ENCODE measurements around the gene RGS21. TPM values are rescaled to one million over a fixed set of nuclear protein-coding genes. Genes with fewer than 3 reads are reported as not detected.
"Not testable (repeated sequence)": the region's sequence is repeated elsewhere in the genome, so short reads cannot be mapped to it uniquely, and the experiment has no call there.

The RGS21 gene
- total RNA-seq, 1 experiment from 2014 or later: not detected

DNA sequence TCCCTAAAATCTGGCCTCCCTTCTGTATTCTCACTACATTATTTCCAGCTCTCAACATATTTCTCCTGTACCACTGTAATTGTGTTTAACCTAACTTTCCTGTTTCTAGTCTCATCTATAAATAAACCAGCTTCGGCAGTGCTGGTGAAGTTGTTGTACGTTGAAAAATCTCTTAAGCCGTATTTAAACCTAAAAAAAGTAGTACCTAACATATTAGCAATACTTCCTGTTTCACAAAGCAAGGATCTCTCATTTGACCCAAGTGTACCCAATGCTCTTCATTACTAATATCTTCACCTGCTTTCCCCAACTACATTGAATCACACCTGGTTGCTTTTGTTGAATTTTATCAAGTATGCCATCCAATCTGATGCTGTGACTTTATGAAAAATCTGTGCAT lies 42.2 kb upstream of the RGS21 start:
- intact Hi-C loops (cut with micrococcal nuclease; ENCODE audit: unreplicated experiment): no loop called here
- Mint-ChIP-seq H3K4me3 (ENCODE audit: low read depth, unreplicated experiment) (no peak overlapping the region), H3K36me3 (ENCODE audit: insufficient read depth, unreplicated experiment) (no peaks in the 10 kb centered on the region), H3K27me3 (ENCODE audit: unreplicated experiment) (no peaks in the 10 kb centered on the region), H3K9me3 (ENCODE audit: low read depth, unreplicated experiment) (no peaks in the 10 kb centered on the region), H3K27ac (ENCODE audit: unreplicated experiment) (no peak overlapping the region), H3K4me1 (ENCODE audit: low read depth, unreplicated experiment) (no peaks in the 10 kb centered on the region)
- BruUV-seq (replicated peaks): no TSS peak
- CTCF ChIA-PET: no interaction called here
- no peak for DNase-seq
- TF ChIP-seq, protein P1, sequence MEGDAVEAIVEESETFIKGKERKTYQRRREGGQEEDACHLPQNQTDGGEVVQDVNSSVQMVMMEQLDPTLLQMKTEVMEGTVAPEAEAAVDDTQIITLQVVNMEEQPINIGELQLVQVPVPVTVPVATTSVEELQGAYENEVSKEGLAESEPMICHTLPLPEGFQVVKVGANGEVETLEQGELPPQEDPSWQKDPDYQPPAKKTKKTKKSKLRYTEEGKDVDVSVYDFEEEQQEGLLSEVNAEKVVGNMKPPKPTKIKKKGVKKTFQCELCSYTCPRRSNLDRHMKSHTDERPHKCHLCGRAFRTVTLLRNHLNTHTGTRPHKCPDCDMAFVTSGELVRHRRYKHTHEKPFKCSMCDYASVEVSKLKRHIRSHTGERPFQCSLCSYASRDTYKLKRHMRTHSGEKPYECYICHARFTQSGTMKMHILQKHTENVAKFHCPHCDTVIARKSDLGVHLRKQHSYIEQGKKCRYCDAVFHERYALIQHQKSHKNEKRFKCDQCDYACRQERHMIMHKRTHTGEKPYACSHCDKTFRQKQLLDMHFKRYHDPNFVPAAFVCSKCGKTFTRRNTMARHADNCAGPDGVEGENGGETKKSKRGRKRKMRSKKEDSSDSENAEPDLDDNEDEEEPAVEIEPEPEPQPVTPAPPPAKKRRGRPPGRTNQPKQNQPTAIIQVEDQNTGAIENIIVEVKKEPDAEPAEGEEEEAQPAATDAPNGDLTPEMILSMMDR (IDR thresholded peaks at IDR 0.05; ENCODE audit: unreplicated experiment): no peak

DNA sequence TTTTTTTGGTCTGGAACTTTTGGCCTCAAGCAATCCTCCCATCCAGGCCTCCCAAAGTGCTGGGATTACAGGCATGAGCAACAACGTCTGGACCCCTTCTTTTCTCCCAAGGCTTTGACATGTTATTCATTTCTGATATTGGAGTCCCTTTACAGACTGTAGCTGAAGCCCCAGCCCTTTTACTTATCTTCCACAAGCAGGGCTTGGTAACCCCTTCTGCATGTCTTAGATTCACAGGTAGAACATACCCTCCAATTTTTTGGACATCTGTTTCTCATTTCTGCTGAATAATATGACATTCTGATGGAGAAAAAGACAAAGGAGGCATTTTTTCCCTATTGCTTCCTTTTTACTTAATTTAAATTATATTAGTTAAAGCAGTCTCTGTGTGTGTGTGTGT lies 39.2 kb upstream of the RGS21 start:
- no TSS peak for BruUV-seq (replicated peaks)
- intact Hi-C loops (cut with micrococcal nuclease; ENCODE audit: unreplicated experiment): no loop called here
- peaks cover 3% of the 10 kb centered on the region for H3K9me3 Mint-ChIP-seq (ENCODE audit: low read depth, unreplicated experiment)
- H3K27ac Mint-ChIP-seq (ENCODE audit: unreplicated experiment): no peak overlapping the region
- no peaks in the 10 kb centered on the region for H3K4me1 Mint-ChIP-seq (ENCODE audit: low read depth, unreplicated experiment)
- H3K27me3 Mint-ChIP-seq (ENCODE audit: unreplicated experiment): no peaks in the 10 kb centered on the region
- CTCF ChIA-PET: interaction anchor here (0.7 kb wide), 1 partner anchor 637 kb away, joined by 4 read pairs; no protein-coding TSS in a partner anchor
- TF ChIP-seq, protein P1 (IDR thresholded peaks at IDR 0.05; ENCODE audit: unreplicated experiment): no peak
- no peaks in the 10 kb centered on the region for H3K36me3 Mint-ChIP-seq (ENCODE audit: insufficient read depth, unreplicated experiment)
- no peak for DNase-seq
- no peak overlapping the region for H3K4me3 Mint-ChIP-seq (ENCODE audit: low read depth, unreplicated experiment)

DNA sequence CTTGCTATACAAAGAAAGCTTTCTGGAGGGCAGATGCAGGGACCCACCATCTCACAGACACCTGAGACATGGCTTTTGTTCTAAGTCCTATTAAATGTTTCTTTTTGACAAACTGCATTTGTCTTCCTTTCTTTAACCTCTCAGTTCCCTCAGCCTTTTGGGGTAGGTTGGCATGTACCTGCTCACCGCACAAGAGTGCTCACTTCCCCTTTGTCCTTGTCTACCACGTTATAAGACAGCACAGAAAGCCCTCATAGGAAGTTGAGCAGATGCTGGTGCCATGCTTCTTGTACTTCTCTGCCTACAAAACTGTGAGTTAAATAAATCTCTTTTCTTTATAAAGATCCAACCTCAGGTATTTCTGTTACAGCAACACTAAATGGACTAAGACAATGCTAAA lies 31.9 kb upstream of the RGS21 start:
- peaks cover 6% of the 10 kb centered on the region for H3K9me3 Mint-ChIP-seq (ENCODE audit: low read depth, unreplicated experiment)
- TF ChIP-seq, protein P1 (IDR thresholded peaks at IDR 0.05; ENCODE audit: unreplicated experiment): no peak

DNA sequence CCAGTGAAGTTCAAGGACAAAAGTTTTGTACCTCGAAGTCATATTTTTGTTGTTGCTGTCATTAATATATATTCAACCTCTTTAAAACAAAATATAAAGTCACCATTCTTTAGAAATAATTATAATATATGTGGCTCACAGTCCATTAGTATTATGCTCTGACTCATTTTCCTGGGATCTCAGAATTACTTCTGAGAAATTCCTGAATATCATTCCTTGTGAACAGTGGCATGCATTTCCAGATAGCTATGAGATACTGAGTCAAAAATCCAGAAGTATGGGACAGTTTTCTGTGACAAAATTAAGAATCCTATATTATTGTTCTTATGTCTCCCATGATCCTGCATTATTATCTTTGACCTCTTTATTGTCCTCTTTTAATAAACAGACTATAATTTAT lies 13.8 kb upstream of the RGS21 start:
- Mint-ChIP-seq H3K27me3 (ENCODE audit: unreplicated experiment) (no peaks in the 10 kb centered on the region), H3K4me1 (ENCODE audit: low read depth, unreplicated experiment) (no peaks in the 10 kb centered on the region), H3K36me3 (ENCODE audit: insufficient read depth, unreplicated experiment) (no peaks in the 10 kb centered on the region), H3K4me3 (ENCODE audit: low read depth, unreplicated experiment) (no peak overlapping the region), H3K27ac (ENCODE audit: unreplicated experiment) (no peak overlapping the region), H3K9me3 (ENCODE audit: low read depth, unreplicated experiment) (no peaks in the 10 kb centered on the region)
- TF ChIP-seq, protein P1 (IDR thresholded peaks at IDR 0.05; ENCODE audit: unreplicated experiment): no peak
- BruUV-seq (replicated peaks): no TSS peak
- CTCF ChIA-PET: no interaction called here
- intact Hi-C loops (cut with micrococcal nuclease; ENCODE audit: unreplicated experiment): no loop called here
- DNase-seq: no peak

More for the DNA sequence above, 31.9 kb upstream of the RGS21 start:
- BruUV-seq (replicated peaks): no TSS peak
- Mint-ChIP-seq H3K27ac (ENCODE audit: unreplicated experiment) (no peak overlapping the region), H3K4me3 (ENCODE audit: low read depth, unreplicated experiment) (no peak overlapping the region), H3K4me1 (ENCODE audit: low read depth, unreplicated experiment) (no peaks in the 10 kb centered on the region), H3K36me3 (ENCODE audit: insufficient read depth, unreplicated experiment) (no peaks in the 10 kb centered on the region), H3K27me3 (ENCODE audit: unreplicated experiment) (no peaks in the 10 kb centered on the region)
- no peak for DNase-seq
- CTCF ChIA-PET: no interaction called here
- intact Hi-C loops (cut with micrococcal nuclease; ENCODE audit: unreplicated experiment): no loop called here

DNA sequence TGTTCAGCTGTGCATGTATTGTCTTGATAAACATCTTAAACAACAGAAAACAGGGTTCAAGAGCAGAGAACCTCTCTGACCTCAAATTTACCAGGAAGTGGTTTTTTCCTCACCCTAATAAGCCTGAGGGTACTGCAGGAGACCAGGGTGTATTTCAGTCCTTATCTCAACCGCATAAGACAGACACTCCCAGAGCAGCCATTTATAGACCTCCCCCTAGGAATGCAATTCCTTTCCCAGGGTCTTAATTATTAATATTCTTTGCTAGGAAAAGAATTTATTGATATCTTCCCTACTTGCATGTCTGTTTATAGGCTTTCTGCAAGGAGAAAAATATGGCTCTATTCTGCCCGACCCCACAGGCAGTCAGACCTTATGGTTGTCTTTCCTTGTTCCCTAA lies 8.5 kb upstream of the RGS21 start:
- DNase-seq; H3K27ac Mint-ChIP-seq (ENCODE audit: unreplicated experiment); H3K36me3 Mint-ChIP-seq (ENCODE audit: insufficient read depth, unreplicated experiment); BruUV-seq (replicated peaks); H3K4me1 Mint-ChIP-seq (ENCODE audit: low read depth, unreplicated experiment); intact Hi-C loops (cut with micrococcal nuclease; ENCODE audit: unreplicated experiment); H3K4me3 Mint-ChIP-seq (ENCODE audit: low read depth, unreplicated experiment); H3K27me3 Mint-ChIP-seq (ENCODE audit: unreplicated experiment); H3K9me3 Mint-ChIP-seq (ENCODE audit: low read depth, unreplicated experiment): not testable (repeated sequence)
- CTCF ChIA-PET: interaction anchor here (0.6 kb wide), 1 partner anchor 138 kb away, joined by 3 read pairs; no protein-coding TSS in a partner anchor
